Measurements from ENCODE around the gene LRRC28.

LRRC28 gene

DNA sequence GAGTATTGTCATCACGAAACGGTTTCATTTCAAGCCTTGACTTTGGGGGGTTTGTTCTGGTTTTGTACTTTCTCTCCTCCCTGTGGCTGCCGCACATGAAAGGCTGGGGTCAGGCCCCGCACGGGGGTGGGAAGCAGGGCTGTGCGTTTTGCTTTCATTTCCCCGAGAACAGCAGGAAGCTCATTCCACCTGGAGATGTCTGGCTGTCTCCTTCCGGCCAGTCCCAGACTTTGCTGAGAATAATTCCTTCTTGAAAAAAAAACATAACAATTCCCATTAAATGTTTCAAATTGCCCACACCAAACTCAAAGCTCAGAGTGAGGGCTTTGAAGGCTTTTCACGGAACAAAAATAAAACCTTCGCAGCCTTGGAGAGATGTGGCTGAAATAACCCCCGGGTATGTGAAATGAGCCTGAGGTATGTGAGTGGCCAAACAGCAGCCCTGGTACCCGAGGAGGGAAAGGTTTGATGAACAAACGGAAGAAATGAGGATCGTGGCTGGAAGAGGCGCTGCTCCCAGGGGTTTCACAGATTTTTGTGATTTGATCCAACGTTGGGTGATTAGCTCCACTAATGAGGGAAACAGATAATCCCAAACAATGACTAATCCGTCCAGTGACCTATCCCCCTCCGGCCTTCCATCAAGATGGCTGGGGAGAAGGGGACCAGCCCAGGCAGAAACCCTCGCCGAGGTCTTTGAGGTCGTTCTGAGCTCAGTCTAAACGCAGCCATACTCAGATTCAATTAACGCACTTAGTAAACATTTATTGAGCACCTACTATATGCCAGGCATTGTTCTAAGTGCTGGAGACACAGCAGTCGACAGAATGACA is 187.6 kb downstream of the LRRC28 start:
- DNase-seq: no peak

DNA sequence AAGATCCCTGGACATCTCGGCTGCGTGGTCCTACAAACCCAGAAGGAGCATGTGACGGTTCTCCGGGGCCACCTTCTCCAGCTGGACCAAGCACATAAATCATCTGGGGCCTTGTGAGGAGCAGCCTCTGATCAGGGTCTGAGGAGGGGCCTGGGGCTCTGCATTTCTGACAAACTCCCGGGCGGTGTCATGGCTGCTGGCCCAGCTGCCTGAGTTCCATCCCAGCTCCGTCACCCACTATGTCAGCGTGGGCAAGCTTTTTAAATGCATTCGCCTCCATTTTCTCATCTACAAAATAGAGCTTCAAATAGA is 188.2 kb downstream of the LRRC28 start:
- DNase-seq: no peak

DNA sequence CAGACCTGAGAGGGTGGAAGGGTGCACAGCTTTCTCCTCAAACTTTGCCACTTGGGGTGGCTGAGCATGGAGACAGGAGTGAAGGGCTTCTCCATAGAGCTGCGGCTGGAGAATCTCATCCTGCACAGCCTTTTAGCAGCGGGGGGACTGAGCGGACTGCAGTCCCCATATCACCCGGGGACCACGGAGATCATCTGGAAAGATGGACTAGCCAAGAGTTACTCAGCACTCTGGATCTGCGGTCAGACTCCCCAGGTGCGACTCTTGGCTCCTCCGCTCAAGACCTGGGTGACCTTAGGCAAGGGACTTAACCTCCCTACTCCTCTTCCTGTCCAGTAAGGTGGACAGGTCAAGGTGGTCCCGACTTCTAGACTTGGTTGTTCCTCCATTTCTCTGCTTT is 188.7 kb downstream of the LRRC28 start:
- DNase-seq: no peak

Measured in activated gamma-delta T cell (primary cell).